Neural cell (in vitro differentiated cells): ENCODE data around the gene PLXNA4. TPM values are rescaled to one million over a fixed set of nuclear protein-coding genes. Genes with fewer than 3 reads are reported as not detected.

Experiments
- H2AFZ ChIP-seq: fragments of 200-600, 300-800 bp; sonication (generic), shearing (Covaris generic); 2 replicates; pipeline ENCODE4 v1.6.0; 2014; ENCODE audit warnings: low read depth, mild to moderate bottlenecking, antibody characterized with exemption, low read length, moderate library complexity
- H3F3A ChIP-seq: fragments of 200-600 bp; shearing (Covaris generic); 2 replicates; pipeline ENCODE4 v1.6.1; 2016; ENCODE audit warnings: mild to moderate bottlenecking, moderate library complexity, mixed read lengths, antibody characterized with exemption, low read length; ENCODE audit not compliant: insufficient read depth, poor library complexity, severe bottlenecking
- H3K27ac ChIP-seq: fragments of 200-600, 300-800 bp; sonication (generic), shearing (Covaris generic); 2 replicates; pipeline ENCODE4 v1.5.1; 2014; ENCODE audit warnings: mild to moderate bottlenecking, low read length, moderate library complexity
- H3K27me3 ChIP-seq: fragments of 300-800, 200-600 bp; sonication (generic), shearing (Covaris generic); 2 replicates; pipeline ENCODE4 v1.6.0; 2014; ENCODE audit warnings: mild to moderate bottlenecking, low read depth, low read length, moderate library complexity; ENCODE audit not compliant: insufficient read depth
- H3K36me3 ChIP-seq: fragments of 300-800, 200-600 bp; sonication (generic), shearing (Covaris generic); 2 replicates; pipeline ENCODE4 v1.5.1; 2014; ENCODE audit warnings: mild to moderate bottlenecking, antibody characterized with exemption, low read length, moderate library complexity; ENCODE audit not compliant: insufficient read depth
- H3K4me2 ChIP-seq: fragments of 300-800, 200-600 bp; sonication (generic), shearing (Covaris generic); 2 replicates; pipeline ENCODE4 v1.6.0; 2014; ENCODE audit warnings: mild to moderate bottlenecking, low read length
- H3K4me3 ChIP-seq: fragments of 300-800, 200-600 bp; sonication (generic), shearing (Covaris generic); 2 replicates; pipeline ENCODE4 v1.5.1; 2014; ENCODE audit warnings: mild to moderate bottlenecking, low read length, moderate library complexity
- H3K79me2 ChIP-seq: fragments of 200-600 bp; shearing (Covaris generic); replicated peaks from 2 replicates; pipeline ENCODE4 v1.6.0; 2014; ENCODE audit warnings: mild to moderate bottlenecking, low read length, moderate library complexity; ENCODE audit not compliant: insufficient read depth
- H3K9ac ChIP-seq: fragments of 300-800, 200-600 bp; sonication (generic), shearing (Covaris generic); 2 replicates; pipeline ENCODE4 v1.6.1; 2016; ENCODE audit warnings: mild to moderate bottlenecking, low read length, mixed read lengths
- H3K9me2 ChIP-seq: fragments of 200-600 bp; shearing (Covaris generic); 2 replicates; pipeline ENCODE4 v1.6.1; 2016; ENCODE audit warnings: mild to moderate bottlenecking, low read length, mixed read lengths; ENCODE audit not compliant: insufficient read depth
- H3K9me3 ChIP-seq: fragments of 200-600, 300-800 bp; sonication (generic), shearing (Covaris generic); 2 replicates; pipeline ENCODE4 v1.6.1; 2016; ENCODE audit warnings: mild to moderate bottlenecking, mixed run types, low read length, moderate library complexity, mixed read lengths
- H4K20me1 ChIP-seq: fragments of 200-600 bp; shearing (Covaris generic); 2 replicates; pipeline ENCODE4 v1.6.1; 2016; ENCODE audit warnings: mild to moderate bottlenecking, mixed run types; ENCODE audit not compliant: insufficient read depth
- CTCF ChIP-seq: fragments of 450-650 bp; IDR thresholded peaks from 2 replicates; pipeline ENCODE4 v1.5.1; 2014; ENCODE audit warnings: antibody characterized with exemption, mild to moderate bottlenecking, moderate library complexity; ENCODE audit not compliant: poor library complexity, severe bottlenecking
- EP300 ChIP-seq: fragments of 450-650 bp; conservative IDR thresholded peaks from 2 replicates; pipeline ENCODE4 v1.6.1; 2014; ENCODE audit warnings: antibody characterized with exemption, mild to moderate bottlenecking, moderate library complexity; ENCODE audit not compliant: poor library complexity, severe bottlenecking
- EZH2 ChIP-seq: fragments of 200-600, 300-800 bp; shearing (Covaris generic), sonication (generic); IDR thresholded peaks from 2 replicates; pipeline ENCODE4 v1.6.1; 2014; ENCODE audit warnings: antibody characterized with exemption, low read length, borderline replicate concordance, mild to moderate bottlenecking; ENCODE audit not compliant: insufficient read depth, poor library complexity, severe bottlenecking
- MXI1 ChIP-seq: fragments of 450-650 bp; conservative IDR thresholded peaks from 2 replicates; pipeline ENCODE4 v1.6.1; 2014; ENCODE audit warnings: antibody characterized with exemption, mild to moderate bottlenecking; ENCODE audit not compliant: poor library complexity, severe bottlenecking
- POLR2AphosphoS5 ChIP-seq: IDR thresholded peaks from 2 replicates; pipeline ENCODE4 v1.6.1; 2012
- RAD21 ChIP-seq: fragments of 450-650 bp; conservative IDR thresholded peaks from 2 replicates; pipeline ENCODE4 v1.6.1; 2014; ENCODE audit warnings: antibody characterized with exemption, mild to moderate bottlenecking, moderate library complexity
- REST ChIP-seq: IDR thresholded peaks from 2 replicates; pipeline ENCODE4 v1.6.1; 2012; ENCODE audit warnings: borderline replicate concordance
- SMC3 ChIP-seq: fragments of 450-650 bp; conservative IDR thresholded peaks from 2 replicates; pipeline ENCODE4 v1.6.1; 2014; ENCODE audit warnings: antibody characterized with exemption, mild to moderate bottlenecking, moderate library complexity; ENCODE audit not compliant: poor library complexity
- TAF1 ChIP-seq: IDR thresholded peaks from 2 replicates; pipeline ENCODE4 v1.6.1; 2012; ENCODE audit warnings: low read depth
- polyA plus RNA-seq: library from polyadenylated mRNA; depleted of rRNA; stranded (reverse); fragments of >200 nt; gene quantifications from 2 replicates; pipeline ENCODE4 v1.2.3, GENCODE V29; 2014

The PLXNA4 gene
- polyA plus RNA-seq, 1 donor from 2014 or later, result 7.2 TPM

GRCh38 chr7:132537456-132538145, 38.7 kb downstream of the PLXNA4 start:
- TF ChIP-seq CTCF, result no peak
- no peak for TF ChIP-seq SMC3
- TF ChIP-seq MXI1, result no peak
- TF ChIP-seq EP300, result no peak
- TF ChIP-seq EZH2, result no peak
- TF ChIP-seq TAF1, result no peak
- TF ChIP-seq RAD21, result no peak
- no peak for TF ChIP-seq REST
- no peak for TF ChIP-seq POLR2AphosphoS5

GRCh38 chr7:132536654-132537395, 39.4 kb downstream of the PLXNA4 start:
- no peaks in the 10 kb centered on the region for H3K9me3 ChIP-seq
- H3K36me3 ChIP-seq, result no peaks in the 10 kb centered on the region
- H3K4me2 ChIP-seq, result no peak overlapping the region
- no peaks in the 10 kb centered on the region for H4K20me1 ChIP-seq
- H3F3A ChIP-seq, result no peaks in the 10 kb centered on the region
- no peaks in the 10 kb centered on the region for H3K79me2 ChIP-seq
- no peaks in the 10 kb centered on the region for H3K9me2 ChIP-seq
- no peaks in the 10 kb centered on the region for H3K27me3 ChIP-seq
- no peak overlapping the region for H2AFZ ChIP-seq
- H3K9ac ChIP-seq, result no peak overlapping the region
- TF ChIP-seq MXI1 (no peak), CTCF (no peak), RAD21 (no peak), POLR2AphosphoS5 (no peak), EZH2 (no peak), EP300 (no peak), SMC3 (no peak), TAF1 (no peak), REST (no peak)
- no peak overlapping the region for H3K27ac ChIP-seq
- no peak overlapping the region for H3K4me3 ChIP-seq

More at GRCh38 chr7:132537456-132538145, 38.7 kb downstream of the PLXNA4 start:
- no peak overlapping the region for H3K4me3 ChIP-seq
- H3K9me3 ChIP-seq, result no peaks in the 10 kb centered on the region
- H3K27ac ChIP-seq, result no peak overlapping the region
- no peaks in the 10 kb centered on the region for H4K20me1 ChIP-seq
- no peaks in the 10 kb centered on the region for H3K27me3 ChIP-seq
- H3K36me3 ChIP-seq, result no peaks in the 10 kb centered on the region
- no peaks in the 10 kb centered on the region for H3K9me2 ChIP-seq
- no peaks in the 10 kb centered on the region for H3F3A ChIP-seq
- H3K9ac ChIP-seq, result no peak overlapping the region
- no peaks in the 10 kb centered on the region for H3K79me2 ChIP-seq
- no peak overlapping the region for H3K4me2 ChIP-seq
- H2AFZ ChIP-seq, result no peak overlapping the region
